ENCODE results near the gene COMMD4.
A peak's percentile ranks its signal among the peaks of the same experiment; 100 is the strongest.

The COMMD4 gene

DNA sequence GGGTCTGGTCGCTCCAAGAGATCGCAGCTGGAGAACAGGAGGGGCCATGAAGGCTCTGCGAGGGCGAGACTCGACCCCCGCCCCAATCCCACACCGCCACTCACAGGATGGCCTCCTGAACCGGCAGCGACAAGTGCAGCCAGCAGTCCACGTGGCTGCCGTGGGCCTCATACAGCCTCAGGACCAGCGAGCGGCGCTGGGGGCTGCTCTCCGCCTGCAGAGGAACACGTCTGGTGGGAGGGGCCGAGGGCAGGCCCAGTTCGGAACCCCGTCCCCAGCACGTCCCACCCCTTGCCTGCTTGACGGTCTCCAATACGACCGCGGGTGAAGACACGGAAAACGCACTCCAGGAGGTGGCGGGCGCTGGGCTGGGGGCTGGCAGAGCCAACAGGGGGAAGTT, 20.1 kb downstream of the COMMD4 start:
- Mint-ChIP-seq H3K4me1 (no peaks in the 10 kb centered on the region), H3K4me3 (no peak overlapping the region), H3K27ac (peak overlapping the region; percentile 31), H3K27me3 (no peaks in the 10 kb centered on the region), H3K9me3 (no peaks in the 10 kb centered on the region), H3K36me3 (peaks cover 18% of the 10 kb centered on the region)
- ATAC-seq (ENCODE audit: low read depth), result no peak
- no peak for DNase-seq (ENCODE audit: low spot score in 2 of 2)

DNA sequence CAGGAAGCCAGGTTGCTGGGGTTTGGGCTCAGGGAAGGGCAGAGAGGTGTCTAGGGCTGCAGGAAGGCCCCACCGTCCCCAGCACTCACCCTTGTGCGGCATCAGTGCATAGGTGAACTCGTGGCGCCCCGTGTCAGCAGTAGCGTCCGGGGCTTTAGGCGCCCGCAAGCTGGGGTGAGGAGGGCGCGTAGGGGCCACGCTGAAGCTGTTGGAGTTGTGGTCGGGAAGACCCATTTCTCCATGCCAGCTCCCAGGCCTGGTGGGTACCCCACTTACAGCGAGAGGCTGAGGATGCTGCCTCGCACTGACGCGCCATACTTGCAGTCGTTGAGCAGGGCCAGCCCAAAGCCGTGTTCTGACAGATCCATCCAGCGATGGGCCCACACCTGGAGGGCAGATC, 20.7 kb downstream of the COMMD4 start:
- no peaks in the 10 kb centered on the region for H3K27me3 Mint-ChIP-seq
- H3K9me3 Mint-ChIP-seq, result no peaks in the 10 kb centered on the region

DNA sequence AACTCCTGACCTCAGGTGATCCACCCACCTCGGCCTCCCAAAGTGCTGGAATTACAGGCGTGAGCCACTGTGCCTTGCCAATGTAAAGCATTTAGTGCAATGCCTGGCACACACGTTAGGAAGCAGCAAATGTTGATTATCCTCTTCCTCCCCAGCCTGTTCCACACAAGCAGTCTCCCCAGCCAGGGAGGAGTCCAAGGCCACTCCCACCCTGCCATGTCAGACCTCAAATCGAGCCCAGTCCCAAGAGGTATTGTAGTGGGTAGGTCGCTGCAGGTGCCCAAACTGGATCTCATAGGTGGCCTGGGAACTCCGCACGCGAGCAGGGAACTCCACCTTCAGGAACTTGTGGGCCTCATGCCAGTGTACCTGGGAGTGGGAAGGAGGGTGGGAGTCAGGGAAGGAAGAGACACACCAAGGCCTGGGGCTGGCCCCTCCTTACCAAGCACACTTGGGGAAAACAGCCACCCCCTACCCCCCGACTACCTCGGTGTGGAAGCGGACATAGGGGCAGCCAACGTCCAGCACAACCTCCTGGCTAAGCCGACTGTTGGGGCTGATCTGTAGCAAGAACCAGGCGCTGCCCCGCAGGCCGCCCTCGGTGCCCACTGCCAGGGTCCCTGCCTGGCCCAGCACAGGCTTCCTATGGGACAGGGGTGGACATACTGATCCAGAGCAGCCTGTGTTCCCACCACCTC, 22.3 kb downstream of the COMMD4 start:
- no peak overlapping the region for H3K4me3 Mint-ChIP-seq
- peaks cover 18% of the 10 kb centered on the region for H3K36me3 Mint-ChIP-seq
- no peaks in the 10 kb centered on the region for H3K27me3 Mint-ChIP-seq
- H3K9me3 Mint-ChIP-seq, result no peaks in the 10 kb centered on the region
- no peak overlapping the region for H3K27ac Mint-ChIP-seq
- H3K4me1 Mint-ChIP-seq, result no peaks in the 10 kb centered on the region
- DNase-seq (ENCODE audit: low spot score in 2 of 2), result no peak
- no peak for ATAC-seq (ENCODE audit: low read depth)

More for the DNA sequence above, 20.7 kb downstream of the COMMD4 start:
- H3K36me3 Mint-ChIP-seq, result peaks cover 18% of the 10 kb centered on the region
- no peak overlapping the region for H3K4me3 Mint-ChIP-seq
- peak overlapping the region; percentile 31 for H3K27ac Mint-ChIP-seq
- DNase-seq (ENCODE audit: low spot score in 2 of 2) (no peak), ATAC-seq (ENCODE audit: low read depth) (no peak)
- no peaks in the 10 kb centered on the region for H3K4me1 Mint-ChIP-seq

DNA sequence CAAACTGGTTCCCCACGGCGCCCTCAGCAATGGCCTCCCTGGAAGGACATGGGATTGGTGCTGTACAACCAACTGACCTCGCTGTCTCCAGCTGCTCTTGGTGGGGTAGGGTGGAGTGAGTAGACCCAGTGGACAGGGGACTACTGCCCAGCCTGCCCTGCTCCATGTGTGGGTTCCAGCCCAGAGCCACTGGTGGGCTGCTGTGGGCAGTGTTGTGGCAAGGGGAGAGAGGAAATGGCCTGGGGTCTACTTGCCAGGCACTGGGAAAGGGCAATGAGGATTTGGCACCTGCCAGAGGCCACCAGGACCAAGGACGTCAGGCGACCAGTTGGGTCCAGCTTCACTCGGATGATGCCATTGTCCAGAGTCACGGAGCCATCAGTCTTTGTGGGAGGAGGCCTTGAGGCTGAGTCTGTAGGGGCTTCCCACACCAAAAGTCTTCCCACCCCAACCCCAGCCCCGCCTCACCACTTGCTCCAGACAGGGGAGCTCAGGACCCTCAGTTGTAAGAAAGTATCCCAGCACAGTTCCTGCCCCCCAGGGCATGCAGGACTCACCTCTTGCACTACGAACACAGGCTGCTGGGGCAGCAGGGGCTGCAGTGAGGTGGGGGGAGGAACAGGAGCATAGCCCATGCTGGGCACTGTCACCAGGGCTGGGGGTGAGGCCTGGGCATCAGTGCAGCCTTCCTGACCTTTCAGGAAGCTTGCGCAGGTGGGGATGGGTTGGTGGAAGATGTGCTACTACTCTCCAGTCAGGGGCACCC, 23.1 kb downstream of the COMMD4 start:
- no peak overlapping the region for H3K4me3 Mint-ChIP-seq
- DNase-seq (ENCODE audit: low spot score in 2 of 2), result no peak
- no peaks in the 10 kb centered on the region for H3K4me1 Mint-ChIP-seq
- H3K27me3 Mint-ChIP-seq, result no peaks in the 10 kb centered on the region
- peaks cover 18% of the 10 kb centered on the region for H3K36me3 Mint-ChIP-seq
- ATAC-seq (ENCODE audit: low read depth), result no peak
- H3K9me3 Mint-ChIP-seq, result no peaks in the 10 kb centered on the region
- no peak overlapping the region for H3K27ac Mint-ChIP-seq

DNA sequence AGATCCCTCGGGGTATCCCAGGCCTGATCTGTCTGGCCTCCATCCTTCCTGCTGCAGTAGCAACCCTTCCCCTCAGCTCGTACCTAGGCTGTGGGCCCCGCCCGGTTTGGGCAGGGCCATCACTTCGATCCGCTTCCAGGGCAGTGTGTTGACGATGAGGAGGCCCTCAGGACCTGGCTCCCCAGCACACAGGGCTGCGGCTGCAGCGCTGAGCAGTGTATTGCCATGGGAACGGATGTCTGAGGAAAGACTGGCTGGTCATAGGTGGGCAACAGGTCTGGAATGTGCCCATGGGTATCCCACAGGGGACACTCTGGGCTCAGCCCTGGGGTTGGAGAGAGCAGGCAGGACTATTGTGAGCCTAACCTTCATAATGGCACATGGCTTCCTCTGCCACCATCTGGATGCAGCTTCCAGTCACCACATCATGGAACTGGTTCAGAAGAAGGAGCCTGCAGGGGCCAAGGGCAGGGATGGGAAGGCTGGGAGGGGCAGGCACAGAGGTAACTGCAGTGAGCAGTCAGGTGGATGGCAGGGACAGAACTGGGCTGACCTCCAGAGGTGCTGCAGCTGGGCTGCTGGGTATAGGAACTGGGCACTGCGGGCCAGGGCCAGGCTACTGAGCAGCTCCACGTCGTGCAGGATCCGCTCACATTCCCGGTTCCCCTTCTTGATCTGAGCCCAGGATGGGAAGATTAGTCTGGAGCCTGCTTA, 23.8 kb downstream of the COMMD4 start:
- H3K4me1 Mint-ChIP-seq, result no peaks in the 10 kb centered on the region
- H3K27ac Mint-ChIP-seq, result no peak overlapping the region
- no peaks in the 10 kb centered on the region for H3K9me3 Mint-ChIP-seq
- H3K36me3 Mint-ChIP-seq, result peaks cover 17% of the 10 kb centered on the region
- no peak overlapping the region for H3K4me3 Mint-ChIP-seq
- H3K27me3 Mint-ChIP-seq, result no peaks in the 10 kb centered on the region
- DNase-seq (ENCODE audit: low spot score in 2 of 2) (no peak), ATAC-seq (ENCODE audit: low read depth) (no peak)

DNA sequence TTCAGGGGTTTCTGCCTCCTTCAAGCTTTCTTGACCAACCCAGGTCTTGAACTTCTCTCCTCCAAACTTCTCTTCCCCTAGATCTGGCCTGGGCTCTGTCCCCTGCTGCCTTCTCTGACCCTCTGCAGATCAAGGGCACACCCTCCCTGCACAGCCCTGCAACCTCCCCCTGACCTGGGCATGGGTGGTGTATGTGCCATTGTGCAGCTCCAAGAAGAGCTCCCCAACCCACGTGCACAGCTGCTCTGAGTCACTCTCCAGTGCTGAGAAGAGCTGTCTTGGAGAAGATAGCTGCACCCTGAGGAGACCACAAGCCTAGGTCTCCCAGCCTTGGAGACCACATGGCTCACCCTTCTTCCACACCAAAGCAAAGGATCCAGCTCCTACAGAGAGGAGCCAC, 24.5 kb downstream of the COMMD4 start:
- Mint-ChIP-seq H3K27me3 (no peaks in the 10 kb centered on the region), H3K4me3 (no peak overlapping the region), H3K36me3 (peaks cover 16% of the 10 kb centered on the region), H3K4me1 (no peaks in the 10 kb centered on the region), H3K9me3 (no peaks in the 10 kb centered on the region), H3K27ac (no peak overlapping the region)
- ATAC-seq (ENCODE audit: low read depth), result no peak
- no peak for DNase-seq (ENCODE audit: low spot score in 2 of 2)

DNA sequence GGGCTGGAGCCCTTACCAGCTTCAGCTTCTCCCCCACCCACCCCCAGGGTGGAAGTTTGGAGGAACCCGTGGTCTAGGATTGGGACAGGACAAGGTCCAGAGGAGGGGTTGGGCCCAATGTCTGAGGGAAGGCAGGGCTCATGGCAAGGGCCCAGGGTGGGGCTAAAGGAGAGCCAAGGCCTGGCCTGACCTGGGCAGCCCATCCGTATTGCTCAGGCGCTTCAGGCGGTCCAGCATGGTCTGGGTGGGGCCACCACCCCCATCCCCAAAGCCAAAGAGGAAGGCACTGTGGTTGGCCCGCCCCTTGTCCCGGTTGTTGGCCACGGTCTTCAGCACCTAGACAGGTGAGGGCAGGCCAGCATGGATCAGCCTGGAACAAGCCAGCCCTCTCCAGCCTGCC, 25.0 kb downstream of the COMMD4 start:
- H3K4me3 Mint-ChIP-seq, result no peak overlapping the region
- no peaks in the 10 kb centered on the region for H3K27me3 Mint-ChIP-seq
- no peak overlapping the region for H3K27ac Mint-ChIP-seq
- ATAC-seq (ENCODE audit: low read depth), result no peak
- H3K36me3 Mint-ChIP-seq, result peaks cover 14% of the 10 kb centered on the region
- H3K9me3 Mint-ChIP-seq, result no peaks in the 10 kb centered on the region
- DNase-seq (ENCODE audit: low spot score in 2 of 2), result no peak
- no peaks in the 10 kb centered on the region for H3K4me1 Mint-ChIP-seq

DNA sequence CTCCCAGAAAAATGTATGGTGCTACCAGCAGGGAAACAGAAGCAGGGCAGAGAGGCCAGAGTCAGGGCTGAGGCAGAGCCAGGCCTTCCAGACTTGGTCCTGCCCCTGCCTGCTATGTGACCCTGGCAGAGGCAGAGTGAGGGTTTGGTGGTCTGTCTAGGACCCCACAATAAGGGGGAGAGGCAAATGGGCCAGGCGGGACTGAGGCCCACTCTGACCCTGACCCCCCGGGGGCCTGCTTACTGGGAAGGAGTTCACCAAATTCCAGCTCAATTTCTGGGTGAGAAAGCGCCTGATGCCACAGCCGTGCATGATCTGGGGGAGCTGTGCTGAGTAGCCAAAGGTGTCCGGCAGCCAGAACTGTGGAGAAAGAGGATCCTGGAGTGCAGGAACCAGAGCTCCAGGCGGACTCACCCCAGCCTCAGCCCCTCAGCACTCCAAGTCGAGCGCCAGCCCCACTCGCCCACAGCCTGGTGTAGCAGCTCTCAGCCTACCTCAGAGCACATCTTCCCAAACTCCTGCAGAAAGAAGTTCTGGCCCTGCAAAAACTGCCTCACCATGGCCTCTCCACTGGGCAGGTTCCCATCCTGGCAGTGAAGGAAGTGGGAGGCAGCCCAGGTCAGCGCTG, 25.6 kb downstream of the COMMD4 start:
- ATAC-seq (ENCODE audit: low read depth) (no peak), DNase-seq (ENCODE audit: low spot score in 2 of 2) (no peak)
- Mint-ChIP-seq H3K4me3 (no peak overlapping the region), H3K27ac (no peak overlapping the region), H3K36me3 (peaks cover 9% of the 10 kb centered on the region), H3K27me3 (no peaks in the 10 kb centered on the region), H3K9me3 (no peaks in the 10 kb centered on the region), H3K4me1 (no peaks in the 10 kb centered on the region)

DNA sequence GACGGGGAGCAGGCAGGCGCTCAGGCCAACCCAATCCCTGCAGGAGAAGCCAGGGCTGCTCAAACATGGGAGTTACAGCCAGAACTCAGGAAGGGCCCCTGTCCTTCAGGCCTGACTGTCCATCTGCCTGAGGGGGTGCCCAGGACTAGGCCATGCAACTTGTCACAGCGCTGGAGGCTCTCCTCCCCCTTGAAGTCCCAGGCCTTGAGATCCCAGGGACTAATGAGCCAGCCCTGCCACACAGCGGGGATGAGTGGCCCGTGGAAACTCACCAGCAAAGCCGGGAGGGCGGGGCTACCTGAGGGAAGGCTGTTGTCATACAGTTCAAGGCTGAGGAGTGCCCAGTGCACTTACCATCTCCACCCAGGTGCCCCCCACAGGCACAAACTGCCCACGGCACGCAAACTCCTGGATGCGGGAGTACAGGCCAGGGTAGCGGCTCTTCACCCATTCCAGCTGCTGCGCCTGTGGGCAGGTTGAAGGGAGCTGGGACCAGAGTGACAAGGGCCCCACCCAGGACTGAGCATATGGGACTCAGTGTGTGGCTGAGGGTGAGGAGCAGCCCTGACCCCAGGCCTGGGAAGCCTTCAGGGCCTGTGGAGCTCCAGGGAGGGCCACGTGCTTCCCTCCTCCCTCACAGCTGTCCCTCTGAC, 26.3 kb downstream of the COMMD4 start:
- DNase-seq (ENCODE audit: low spot score in 2 of 2) (no peak), ATAC-seq (ENCODE audit: low read depth) (no peak)
- Mint-ChIP-seq H3K27ac (no peak overlapping the region), H3K27me3 (no peaks in the 10 kb centered on the region), H3K9me3 (no peaks in the 10 kb centered on the region), H3K4me3 (no peak overlapping the region), H3K4me1 (no peaks in the 10 kb centered on the region), H3K36me3 (peaks cover 9% of the 10 kb centered on the region)

DNA sequence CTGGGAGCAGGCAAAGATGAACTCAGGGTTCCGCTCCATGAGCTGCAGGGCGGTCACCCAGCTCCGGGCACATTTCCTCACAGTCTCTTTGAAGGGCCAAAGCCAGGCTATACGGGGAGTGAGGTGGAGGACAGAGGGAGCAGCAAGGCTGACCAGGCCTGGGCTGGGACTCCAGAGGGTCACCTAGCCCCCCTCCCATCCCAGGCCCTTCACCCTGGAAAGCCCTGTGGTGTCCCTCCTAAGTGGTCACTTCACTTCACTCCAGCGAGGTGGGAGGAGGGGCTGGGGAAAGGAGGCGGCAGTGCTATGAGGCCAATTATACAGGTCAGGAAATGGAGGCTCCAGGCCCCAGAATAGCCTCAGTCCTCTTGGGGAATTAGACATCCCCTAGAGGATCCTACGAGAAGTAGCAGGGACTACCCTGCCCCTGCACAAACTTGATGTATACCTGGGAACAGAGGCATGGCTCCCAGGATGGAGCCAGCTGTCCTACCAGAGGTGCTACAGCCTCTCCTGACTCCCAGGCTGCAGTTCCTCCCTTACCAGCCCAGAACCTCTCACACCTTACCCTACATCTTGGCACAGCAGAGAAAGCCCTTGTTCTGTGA, 26.9 kb downstream of the COMMD4 start:
- Mint-ChIP-seq H3K27me3 (no peaks in the 10 kb centered on the region), H3K27ac (no peak overlapping the region), H3K4me3 (no peak overlapping the region), H3K4me1 (peaks cover 3% of the 10 kb centered on the region), H3K36me3 (peaks cover 9% of the 10 kb centered on the region), H3K9me3 (no peaks in the 10 kb centered on the region)
- ATAC-seq (ENCODE audit: low read depth) (no peak), DNase-seq (ENCODE audit: low spot score in 2 of 2) (no peak)

DNA sequence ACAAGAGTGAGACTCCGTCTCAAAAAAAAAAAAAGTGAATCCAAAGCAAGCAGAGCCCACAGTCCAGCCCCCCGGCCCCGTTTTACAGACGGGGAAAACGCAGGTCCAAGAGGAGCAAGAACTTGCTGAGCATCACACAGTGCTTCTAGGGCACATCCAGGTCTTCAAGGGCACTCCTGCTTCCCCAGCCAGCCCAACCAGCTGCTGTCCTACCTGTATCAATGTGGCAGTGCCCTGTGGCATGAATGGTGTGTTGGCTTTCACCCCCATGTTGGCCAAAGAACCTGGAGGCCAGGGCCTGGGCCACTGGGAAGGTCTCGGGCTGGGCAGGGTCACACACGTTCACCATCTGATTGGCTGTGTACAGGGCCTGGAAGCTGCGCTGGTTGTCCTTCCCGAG, 27.9 kb downstream of the COMMD4 start:
- no peak for DNase-seq (ENCODE audit: low spot score in 2 of 2)
- Mint-ChIP-seq H3K4me3 (no peak overlapping the region), H3K4me1 (peaks cover 5% of the 10 kb centered on the region), H3K36me3 (peaks cover 7% of the 10 kb centered on the region), H3K27me3 (no peaks in the 10 kb centered on the region), H3K27ac (no peak overlapping the region), H3K9me3 (no peaks in the 10 kb centered on the region)
- ATAC-seq (ENCODE audit: low read depth), result no peak

DNA sequence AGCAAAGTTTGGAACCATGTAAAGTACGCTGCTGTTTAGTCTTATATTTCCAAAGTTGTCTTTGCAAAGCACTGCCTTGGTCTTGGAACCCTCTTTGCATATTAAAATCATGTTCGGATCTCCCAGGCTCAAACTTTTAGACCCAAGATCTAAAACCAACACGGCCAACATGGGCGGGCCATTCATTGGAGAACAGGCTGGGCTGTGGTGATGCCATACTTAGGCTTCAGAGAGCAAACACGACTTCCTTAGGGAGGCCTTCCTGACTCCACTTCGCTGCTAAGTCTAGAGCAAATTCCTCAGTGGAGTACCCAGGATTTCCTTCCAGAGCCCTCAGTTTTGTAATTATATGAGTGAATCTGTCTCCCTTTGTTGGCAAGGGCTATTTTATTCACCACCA, 29.0 kb downstream of the COMMD4 start:
- no peaks in the 10 kb centered on the region for H3K27me3 Mint-ChIP-seq
- H3K9me3 Mint-ChIP-seq, result no peaks in the 10 kb centered on the region
- H3K4me3 Mint-ChIP-seq, result no peak overlapping the region
- H3K4me1 Mint-ChIP-seq, result peaks cover 11% of the 10 kb centered on the region
- peaks cover 5% of the 10 kb centered on the region for H3K36me3 Mint-ChIP-seq
- no peak for ATAC-seq (ENCODE audit: low read depth)
- no peak for DNase-seq (ENCODE audit: low spot score in 2 of 2)
- no peak overlapping the region for H3K27ac Mint-ChIP-seq

DNA sequence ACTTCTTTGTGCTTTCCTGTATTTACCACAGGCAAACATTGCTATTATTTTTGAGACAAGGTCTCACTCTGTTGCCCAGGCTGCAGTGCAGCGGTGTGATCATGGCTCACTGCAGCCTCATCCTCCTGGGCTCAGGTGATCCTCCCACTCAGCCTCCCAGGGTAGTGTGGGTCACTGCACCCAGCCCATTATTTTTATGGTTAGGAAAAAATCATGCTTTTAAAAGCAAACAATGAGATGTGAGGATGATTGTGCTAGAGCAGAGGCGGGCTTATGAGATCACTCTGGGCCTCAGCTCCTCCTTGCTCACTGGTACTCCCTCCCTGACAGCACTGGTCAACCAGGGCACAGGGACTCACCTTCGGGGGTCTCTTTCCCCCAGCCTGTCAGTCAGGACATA, 30.3 kb downstream of the COMMD4 start:
- Mint-ChIP-seq H3K27ac (no peak overlapping the region), H3K4me3 (peak overlapping the region; percentile 11), H3K36me3 (no peaks in the 10 kb centered on the region), H3K4me1 (peaks cover 11% of the 10 kb centered on the region), H3K9me3 (no peaks in the 10 kb centered on the region), H3K27me3 (no peaks in the 10 kb centered on the region)
- ATAC-seq (ENCODE audit: low read depth), result no peak
- DNase-seq (ENCODE audit: low spot score in 2 of 2), result no peak

Measured in memory B cell (primary cell).